ENCODE measurements around the gene OLFM1.

Gene OLFM1

GRCh38 chr9:135090547-135090946 is 3.1 kb downstream of the OLFM1 start:
- DNase-seq, result peak; percentile 8

- DNase-seq, result no peak
These were observed 4.1 kb downstream of the OLFM1 start for GRCh38 chr9:135091545-135091944.

GRCh38 chr9:135093111-135093510 is 5.6 kb downstream of the OLFM1 start:
- DNase-seq, result no peak

- DNase-seq, result no peak
These were observed 6.6 kb downstream of the OLFM1 start for GRCh38 chr9:135093911-135094584.

GRCh38 chr9:135095470-135096407 is 8.3 kb downstream of the OLFM1 start:
- no peak for DNase-seq

- DNase-seq, result no peak
These were observed 9.0 kb downstream of the OLFM1 start for GRCh38 chr9:135096408-135096895.

- DNase-seq, result peak; percentile 22
These were observed 11.1 kb downstream of the OLFM1 start for GRCh38 chr9:135098400-135099105.

- no peak for DNase-seq
These were observed 12.1 kb downstream of the OLFM1 start for GRCh38 chr9:135099574-135099973.

- no peak for DNase-seq
These were observed 12.8 kb downstream of the OLFM1 start for GRCh38 chr9:135100241-135100681.

GRCh38 chr9:135100725-135101410 is 13.4 kb downstream of the OLFM1 start:
- no peak for DNase-seq

- DNase-seq, result no peak
These were observed 14.0 kb downstream of the OLFM1 start for GRCh38 chr9:135101486-135101885.

GRCh38 chr9:135101926-135102325 is 14.5 kb downstream of the OLFM1 start:
- no peak for DNase-seq

- DNase-seq, result no peak
These were observed 14.9 kb downstream of the OLFM1 start for GRCh38 chr9:135102331-135102730.

- DNase-seq, result no peak
These were observed 15.6 kb downstream of the OLFM1 start for GRCh38 chr9:135103001-135103446.

GRCh38 chr9:135103931-135104639 is 16.6 kb downstream of the OLFM1 start:
- DNase-seq, result no peak

GRCh38 chr9:135104761-135105160 is 17.3 kb downstream of the OLFM1 start:
- DNase-seq, result no peak

GRCh38 chr9:135105211-135105745 is 17.8 kb downstream of the OLFM1 start:
- no peak for DNase-seq

GRCh38 chr9:135105938-135106491 is 18.5 kb downstream of the OLFM1 start:
- DNase-seq, result no peak

- DNase-seq, result no peak
These were observed 19.2 kb downstream of the OLFM1 start for GRCh38 chr9:135106551-135107270.

GRCh38 chr9:135107581-135108235 is 20.2 kb downstream of the OLFM1 start:
- no peak for DNase-seq

Data from activated CD4-positive, alpha-beta T cell treated with anti-CD3 and anti-CD28 coated beads for 48 hours (primary cell).